ENCODE data around the gene RFC4. TPM values are rescaled to one million over a fixed set of nuclear protein-coding genes. Genes with fewer than 3 reads are reported as not detected.

RFC4 gene
- total RNA-seq, 1 donor from 2014 or later, result 13.1 TPM

GRCh38 chr3:186821429-186822387 lies 15.4 kb upstream of the RFC4 start:
- Histone ChIP-seq H3K9ac (ENCODE audit: low read length) (peak overlapping the region; percentile 34), H3K79me2 (ENCODE audit: insufficient read depth, low read length) (no peaks in the 10 kb centered on the region), H3K9me3 (ENCODE audit: insufficient read depth, low read depth, low read length) (no peaks in the 10 kb centered on the region), H4K20me1 (ENCODE audit: insufficient read depth, low read length) (peaks cover 8% of the 10 kb centered on the region), H3K4me3 (ENCODE audit: insufficient read depth, low read depth, low read length) (peak overlapping the region; percentile 42), H3K4me2 (ENCODE audit: low read length) (peak overlapping the region; percentile 67), H2AFZ (ENCODE audit: low read depth, low read length) (no peak overlapping the region), H3K36me3 (ENCODE audit: insufficient read depth, low read length) (no peaks in the 10 kb centered on the region), H3K27me3 (ENCODE audit: insufficient read depth, low read length) (no peaks in the 10 kb centered on the region), H3K4me1 (ENCODE audit: insufficient read depth, low read length) (peaks cover 29% of the 10 kb centered on the region), H3K27ac (ENCODE audit: low read depth, low read length) (no peak overlapping the region)
- TF ChIP-seq CTCF (IDR thresholded peaks at IDR 0.05; ENCODE audit: insufficient read depth, low read depth, low read length), result peak; percentile 79
- TF ChIP-seq EZH2 (IDR thresholded peaks at IDR 0.05; ENCODE audit: insufficient read depth, low read length), result no peak
- Mint-ChIP-seq H3K4me1 (ENCODE audit: low read depth, unreplicated experiment) (peaks cover 18% of the 10 kb centered on the region), H3K4me3 (ENCODE audit: unreplicated experiment) (no peak overlapping the region), H3K36me3 (ENCODE audit: low read depth, unreplicated experiment) (no peaks in the 10 kb centered on the region), H3K27ac (ENCODE audit: unreplicated experiment) (no peak overlapping the region), H3K27me3 (ENCODE audit: low read depth, unreplicated experiment) (peaks cover 7% of the 10 kb centered on the region), H3K9me3 (ENCODE audit: unreplicated experiment) (no peaks in the 10 kb centered on the region)
- no peak for FAIRE-seq
- peak; percentile 53 for DNase-seq (ENCODE audit: low read depth)

- TF ChIP-seq EZH2 (IDR thresholded peaks at IDR 0.05; ENCODE audit: insufficient read depth, low read length) (no peak), CTCF (IDR thresholded peaks at IDR 0.05; ENCODE audit: insufficient read depth, low read depth, low read length) (no peak)
- H3K4me3 ChIP-seq (ENCODE audit: insufficient read depth, low read depth, low read length), result no peak overlapping the region
- Mint-ChIP-seq H3K4me3 (ENCODE audit: unreplicated experiment) (no peak overlapping the region), H3K9me3 (ENCODE audit: unreplicated experiment) (no peaks in the 10 kb centered on the region), H3K36me3 (ENCODE audit: low read depth, unreplicated experiment) (no peaks in the 10 kb centered on the region), H3K4me1 (ENCODE audit: low read depth, unreplicated experiment) (peaks cover 13% of the 10 kb centered on the region), H3K27ac (ENCODE audit: unreplicated experiment) (no peak overlapping the region), H3K27me3 (ENCODE audit: low read depth, unreplicated experiment) (no peaks in the 10 kb centered on the region)
- DNase-seq (ENCODE audit: low read depth) (no peak), FAIRE-seq (no peak)
- H3K4me2 ChIP-seq (ENCODE audit: low read length), result no peak overlapping the region
- H4K20me1 ChIP-seq (ENCODE audit: insufficient read depth, low read length), result no peaks in the 10 kb centered on the region
- H3K4me1 ChIP-seq (ENCODE audit: insufficient read depth, low read length), result peaks cover 10% of the 10 kb centered on the region
- no peaks in the 10 kb centered on the region for H3K27me3 ChIP-seq (ENCODE audit: insufficient read depth, low read length)
- no peaks in the 10 kb centered on the region for H3K9me3 ChIP-seq (ENCODE audit: insufficient read depth, low read depth, low read length)
- no peaks in the 10 kb centered on the region for H3K79me2 ChIP-seq (ENCODE audit: insufficient read depth, low read length)
- H3K27ac ChIP-seq (ENCODE audit: low read depth, low read length), result no peak overlapping the region
- no peak overlapping the region for H2AFZ ChIP-seq (ENCODE audit: low read depth, low read length)
- no peaks in the 10 kb centered on the region for H3K36me3 ChIP-seq (ENCODE audit: insufficient read depth, low read length)
- no peak overlapping the region for H3K9ac ChIP-seq (ENCODE audit: low read length)
Measured at GRCh38 chr3:186818956-186819355, 12.7 kb upstream of the RFC4 start.

GRCh38 chr3:186818516-186818915 lies 12.2 kb upstream of the RFC4 start:
- Histone ChIP-seq H3K4me1 (ENCODE audit: insufficient read depth, low read length) (peaks cover 10% of the 10 kb centered on the region), H3K79me2 (ENCODE audit: insufficient read depth, low read length) (no peaks in the 10 kb centered on the region), H3K4me3 (ENCODE audit: insufficient read depth, low read depth, low read length) (no peak overlapping the region), H3K9me3 (ENCODE audit: insufficient read depth, low read depth, low read length) (no peaks in the 10 kb centered on the region), H3K27me3 (ENCODE audit: insufficient read depth, low read length) (no peaks in the 10 kb centered on the region), H2AFZ (ENCODE audit: low read depth, low read length) (no peak overlapping the region), H4K20me1 (ENCODE audit: insufficient read depth, low read length) (no peaks in the 10 kb centered on the region), H3K9ac (ENCODE audit: low read length) (no peak overlapping the region), H3K27ac (ENCODE audit: low read depth, low read length) (no peak overlapping the region), H3K36me3 (ENCODE audit: insufficient read depth, low read length) (no peaks in the 10 kb centered on the region), H3K4me2 (ENCODE audit: low read length) (no peak overlapping the region)
- Mint-ChIP-seq H3K4me3 (ENCODE audit: unreplicated experiment) (no peak overlapping the region), H3K9me3 (ENCODE audit: unreplicated experiment) (no peaks in the 10 kb centered on the region), H3K27me3 (ENCODE audit: low read depth, unreplicated experiment) (no peaks in the 10 kb centered on the region), H3K4me1 (ENCODE audit: low read depth, unreplicated experiment) (peaks cover 13% of the 10 kb centered on the region), H3K36me3 (ENCODE audit: low read depth, unreplicated experiment) (no peaks in the 10 kb centered on the region), H3K27ac (ENCODE audit: unreplicated experiment) (no peak overlapping the region)
- TF ChIP-seq EZH2 (IDR thresholded peaks at IDR 0.05; ENCODE audit: insufficient read depth, low read length) (no peak), CTCF (IDR thresholded peaks at IDR 0.05; ENCODE audit: insufficient read depth, low read depth, low read length) (no peak)
- DNase-seq (ENCODE audit: low read depth) (no peak), FAIRE-seq (no peak)

Measured in astrocyte (in vitro differentiated cells and primary cell).